Measurements from ENCODE around the gene POM121C. TPM values are rescaled to one million over a fixed set of nuclear protein-coding genes. Genes with fewer than 3 reads are reported as not detected.
"Not testable (repeated sequence)": the region's sequence is repeated elsewhere in the genome, so short reads cannot be mapped to it uniquely, and the experiment has no call there.

Gene POM121C
- total RNA-seq, 1 experiment from 2014 or later, result 53.3 TPM

- DNase-seq; H3F3A ChIP-seq (ENCODE audit: insufficient read depth, low read depth); H2AFZ ChIP-seq; CTCF ChIA-PET; H3K4me1 ChIP-seq (replicated peaks; ENCODE audit: insufficient read depth); H3K4me3 ChIP-seq; H4K20me1 ChIP-seq (ENCODE audit: insufficient read depth); H3K27ac ChIP-seq; H3K9me2 ChIP-seq (ENCODE audit: insufficient read depth); BruUV-seq (replicated peaks); H3K27me3 ChIP-seq (ENCODE audit: insufficient read depth, low read depth); H3K4me2 ChIP-seq; POLR2A ChIA-PET (ENCODE audit: unreplicated experiment); intact Hi-C loops (cut with micrococcal nuclease; ENCODE audit: unreplicated experiment); H3K36me3 ChIP-seq (ENCODE audit: low read depth); H3K9me3 ChIP-seq (ENCODE audit: insufficient read depth, low read depth); H3K79me2 ChIP-seq (ENCODE audit: low read depth): not testable (repeated sequence)
Observed at GRCh38 chr7:75374519-75375317, 111.4 kb downstream of the POM121C start.

GRCh38 chr7:75374144-75374518, 112.0 kb downstream of the POM121C start:
- H4K20me1 ChIP-seq (ENCODE audit: insufficient read depth); H3K36me3 ChIP-seq (ENCODE audit: low read depth); H2AFZ ChIP-seq; H3K79me2 ChIP-seq (ENCODE audit: low read depth); H3K9me3 ChIP-seq (ENCODE audit: insufficient read depth, low read depth); intact Hi-C loops (cut with micrococcal nuclease; ENCODE audit: unreplicated experiment); H3K27ac ChIP-seq; POLR2A ChIA-PET (ENCODE audit: unreplicated experiment); H3K9me2 ChIP-seq (ENCODE audit: insufficient read depth); BruUV-seq (replicated peaks); H3K27me3 ChIP-seq (ENCODE audit: insufficient read depth, low read depth); H3K4me3 ChIP-seq; H3K4me1 ChIP-seq (replicated peaks; ENCODE audit: insufficient read depth); CTCF ChIA-PET; H3K4me2 ChIP-seq; DNase-seq; H3F3A ChIP-seq (ENCODE audit: insufficient read depth, low read depth): not testable (repeated sequence)

- H3K4me2 ChIP-seq; H3K9me2 ChIP-seq (ENCODE audit: insufficient read depth); H3K4me3 ChIP-seq; H3K27ac ChIP-seq; H3K4me1 ChIP-seq (replicated peaks; ENCODE audit: insufficient read depth); POLR2A ChIA-PET (ENCODE audit: unreplicated experiment); H2AFZ ChIP-seq; H3K79me2 ChIP-seq (ENCODE audit: low read depth); H3F3A ChIP-seq (ENCODE audit: insufficient read depth, low read depth); CTCF ChIA-PET; H3K9me3 ChIP-seq (ENCODE audit: insufficient read depth, low read depth); BruUV-seq (replicated peaks); H4K20me1 ChIP-seq (ENCODE audit: insufficient read depth); intact Hi-C loops (cut with micrococcal nuclease; ENCODE audit: unreplicated experiment); H3K27me3 ChIP-seq (ENCODE audit: insufficient read depth, low read depth); DNase-seq; H3K36me3 ChIP-seq (ENCODE audit: low read depth): not testable (repeated sequence)
Observed at GRCh38 chr7:75367313-75367712, 118.8 kb downstream of the POM121C start.

Other genes starting within 250 kb of the POM121C start
- 16.7 and 24.3 TPM in 2 replicates for gene TRIM73, start 90.7 kb downstream of the POM121C start, total RNA-seq (2021)
- gene SPDYE5, start 6.0 kb upstream of the POM121C start, total RNA-seq (2021), result not detected in 2 replicates

Data from PC-9 (cell line).